ENCODE data around the gene OSBPL1A.

Gene OSBPL1A

GRCh38 chr18:24112874-24113615, 284.6 kb downstream of the OSBPL1A start:
- no peak for DNase-seq (ENCODE audit: low read depth)
- H3K4me3 ChIP-seq (ENCODE audit: low read length) = no peak overlapping the region
- no peak for TF ChIP-seq CTCF (conservative IDR thresholded peaks at IDR 0.05; ENCODE audit: low read length)

- no peak for DNase-seq (ENCODE audit: low read depth)
- no peak overlapping the region for H3K4me3 ChIP-seq (ENCODE audit: low read length)
- TF ChIP-seq CTCF (conservative IDR thresholded peaks at IDR 0.05; ENCODE audit: low read length) = no peak
Measured at GRCh38 chr18:24112464-24112863, 285.2 kb downstream of the OSBPL1A start.

Measured in AG10803 (cell line).